Right lobe of liver (tissue), 4 donors: ENCODE results near the gene RBFA.

Experiments
- CTCF ChIP-seq, 4 donors: fragments of 200-600 bp in 3 of 4; fragments of 450-650 bp in 1 of 4; IDR thresholded peaks; one replicate each; pipeline versions ENCODE4 v1.5.1 to v1.8.0; 2016 to 2022; ENCODE audit warnings: antibody characterized with exemption in 4 of 4, mild to moderate bottlenecking in 2 of 4
- POLR2A ChIP-seq: fragments of 450-650 bp; IDR thresholded peaks from one replicate; pipeline ENCODE4 v1.6.1; 2017; ENCODE audit warnings: antibody characterized with exemption, mild to moderate bottlenecking
- donor health status: DM: no; HTN: no; CAD: no.
- donor health status: DM: no; HTN: no; CAD: no.
- donor health status: DM: no; HTN: yes; CAD: no.

- TF ChIP-seq CTCF (IDR thresholded peaks at IDR 0.05) = no peak
- no peak for TF ChIP-seq POLR2A
Observed at GRCh38 chr18:80074183-80074582, 39.9 kb downstream of the RBFA start.
